ENCODE measurements around the gene CUBN.

CUBN gene

DNA sequence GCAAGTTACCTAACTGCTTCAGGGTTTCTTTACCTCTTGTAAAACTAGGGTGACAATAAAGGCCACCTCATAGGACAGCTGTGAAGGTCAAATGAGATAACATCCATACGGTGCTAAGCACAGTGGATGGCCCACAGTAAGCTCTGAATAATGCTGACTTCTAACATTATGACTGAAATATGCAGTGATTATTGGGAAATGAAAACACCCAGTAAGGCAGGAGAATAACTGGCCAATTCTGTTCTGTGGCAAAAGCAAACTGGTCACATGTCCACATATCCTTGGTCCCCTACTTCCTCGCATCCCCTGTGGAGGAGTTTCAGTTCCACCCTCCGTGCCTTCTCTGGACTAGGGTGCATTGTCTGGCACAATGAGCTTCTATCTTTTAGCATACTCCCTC, 1.4 kb downstream of the CUBN start:
- Histone ChIP-seq H3K27me3 (ENCODE audit: insufficient read depth, low read depth, severe bottlenecking) (no peaks in the 10 kb centered on the region), H3K4me3 (ENCODE audit: low read depth, low read length) (no peak overlapping the region), H3K9me3 (ENCODE audit: severe bottlenecking) (no peaks in the 10 kb centered on the region), H3K36me3 (no peaks in the 10 kb centered on the region), H3K27ac (no peak overlapping the region)
- DNase-seq = no peak
- TF ChIP-seq, protein P1, sequence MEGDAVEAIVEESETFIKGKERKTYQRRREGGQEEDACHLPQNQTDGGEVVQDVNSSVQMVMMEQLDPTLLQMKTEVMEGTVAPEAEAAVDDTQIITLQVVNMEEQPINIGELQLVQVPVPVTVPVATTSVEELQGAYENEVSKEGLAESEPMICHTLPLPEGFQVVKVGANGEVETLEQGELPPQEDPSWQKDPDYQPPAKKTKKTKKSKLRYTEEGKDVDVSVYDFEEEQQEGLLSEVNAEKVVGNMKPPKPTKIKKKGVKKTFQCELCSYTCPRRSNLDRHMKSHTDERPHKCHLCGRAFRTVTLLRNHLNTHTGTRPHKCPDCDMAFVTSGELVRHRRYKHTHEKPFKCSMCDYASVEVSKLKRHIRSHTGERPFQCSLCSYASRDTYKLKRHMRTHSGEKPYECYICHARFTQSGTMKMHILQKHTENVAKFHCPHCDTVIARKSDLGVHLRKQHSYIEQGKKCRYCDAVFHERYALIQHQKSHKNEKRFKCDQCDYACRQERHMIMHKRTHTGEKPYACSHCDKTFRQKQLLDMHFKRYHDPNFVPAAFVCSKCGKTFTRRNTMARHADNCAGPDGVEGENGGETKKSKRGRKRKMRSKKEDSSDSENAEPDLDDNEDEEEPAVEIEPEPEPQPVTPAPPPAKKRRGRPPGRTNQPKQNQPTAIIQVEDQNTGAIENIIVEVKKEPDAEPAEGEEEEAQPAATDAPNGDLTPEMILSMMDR (IDR thresholded peaks at IDR 0.05; ENCODE audit: low read depth, low read length) = no peak

DNA sequence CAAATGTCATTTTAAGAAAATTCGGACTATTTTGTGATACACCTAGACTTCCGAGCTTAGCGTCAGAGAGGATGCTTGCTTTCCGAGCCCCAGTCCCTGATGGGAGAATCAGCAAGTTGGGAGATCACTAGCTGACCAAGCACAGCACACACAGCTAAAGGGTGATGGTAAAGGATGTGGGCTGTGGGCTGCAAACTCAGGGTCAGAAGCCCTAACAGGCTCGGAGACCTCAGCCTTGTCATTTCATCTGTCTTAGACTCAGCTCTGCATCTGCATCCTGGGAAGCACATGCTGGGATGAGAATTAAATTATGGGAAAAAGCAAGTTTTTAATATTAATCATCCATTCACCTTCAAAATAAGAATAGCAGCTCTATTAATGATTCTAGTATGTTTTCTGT, 3.3 kb downstream of the CUBN start:
- Histone ChIP-seq H3K4me3 (ENCODE audit: low read depth, low read length) (no peak overlapping the region), H3K27me3 (ENCODE audit: insufficient read depth, low read depth, severe bottlenecking) (no peaks in the 10 kb centered on the region), H3K9me3 (ENCODE audit: severe bottlenecking) (no peaks in the 10 kb centered on the region), H3K27ac (no peak overlapping the region), H3K36me3 (no peaks in the 10 kb centered on the region)
- DNase-seq = no peak
- TF ChIP-seq, protein P1 (IDR thresholded peaks at IDR 0.05; ENCODE audit: low read depth, low read length) = no peak

DNA sequence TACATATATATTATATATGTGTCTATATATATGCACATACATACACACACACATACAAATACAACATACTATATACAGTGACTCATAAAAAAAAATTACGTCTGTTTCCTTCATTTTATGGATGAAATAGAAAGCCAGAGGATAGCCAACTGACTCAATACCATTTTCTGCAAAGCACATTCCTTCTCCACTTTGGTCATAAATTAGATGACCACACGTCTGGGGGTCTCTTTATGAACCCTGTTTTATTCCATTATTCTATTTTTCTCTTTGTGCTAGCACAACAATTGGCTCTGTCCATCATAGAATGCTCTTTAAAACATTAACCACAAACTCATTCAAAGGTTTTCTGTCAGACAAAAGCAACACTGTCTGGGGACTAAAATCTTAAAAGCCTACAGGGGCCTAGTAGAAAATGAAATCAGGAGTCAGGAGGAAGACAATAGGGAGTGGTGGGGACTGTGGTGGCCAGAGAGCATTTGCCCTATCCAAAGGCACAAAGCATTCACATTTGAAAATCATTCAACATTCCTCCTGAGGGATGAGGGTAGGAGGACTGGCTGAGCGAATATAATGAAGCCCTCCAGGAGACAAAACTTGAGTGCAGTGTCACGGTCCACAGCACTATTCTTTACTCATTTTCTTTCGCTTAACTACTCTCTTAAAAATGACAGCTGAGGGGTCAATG, 4.3 kb downstream of the CUBN start:
- DNase-seq = no peak
- Histone ChIP-seq H3K9me3 (ENCODE audit: severe bottlenecking) (no peaks in the 10 kb centered on the region), H3K36me3 (no peaks in the 10 kb centered on the region), H3K27ac (no peak overlapping the region), H3K4me3 (ENCODE audit: low read depth, low read length) (no peak overlapping the region), H3K27me3 (ENCODE audit: insufficient read depth, low read depth, severe bottlenecking) (no peaks in the 10 kb centered on the region)
- TF ChIP-seq, protein P1 (IDR thresholded peaks at IDR 0.05; ENCODE audit: low read depth, low read length) = no peak

DNA sequence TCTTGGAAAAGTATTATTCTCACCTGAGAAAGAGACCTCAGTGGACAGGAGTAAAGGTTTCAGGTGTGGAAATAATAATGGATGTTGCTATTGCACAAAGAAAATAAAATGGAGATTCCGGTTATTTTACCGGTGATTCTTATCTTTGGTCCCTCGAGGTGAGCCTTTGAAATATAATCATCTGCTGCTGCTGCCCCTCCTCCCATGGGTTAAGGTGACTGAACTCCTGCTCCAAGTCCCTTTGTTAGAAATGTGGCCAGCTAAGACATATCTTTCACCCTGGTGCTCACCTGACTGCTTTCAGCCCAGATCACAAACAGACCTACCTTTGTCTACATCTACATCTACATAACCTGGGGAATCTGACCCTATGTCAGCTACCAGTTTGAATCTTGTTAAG, 5.7 kb downstream of the CUBN start:
- no peak for DNase-seq
- H3K4me3 ChIP-seq (ENCODE audit: low read depth, low read length) = no peak overlapping the region
- no peaks in the 10 kb centered on the region for H3K9me3 ChIP-seq (ENCODE audit: severe bottlenecking)
- no peaks in the 10 kb centered on the region for H3K36me3 ChIP-seq
- no peaks in the 10 kb centered on the region for H3K27me3 ChIP-seq (ENCODE audit: insufficient read depth, low read depth, severe bottlenecking)
- TF ChIP-seq, protein P1 (IDR thresholded peaks at IDR 0.05; ENCODE audit: low read depth, low read length) = no peak
- no peak overlapping the region for H3K27ac ChIP-seq

DNA sequence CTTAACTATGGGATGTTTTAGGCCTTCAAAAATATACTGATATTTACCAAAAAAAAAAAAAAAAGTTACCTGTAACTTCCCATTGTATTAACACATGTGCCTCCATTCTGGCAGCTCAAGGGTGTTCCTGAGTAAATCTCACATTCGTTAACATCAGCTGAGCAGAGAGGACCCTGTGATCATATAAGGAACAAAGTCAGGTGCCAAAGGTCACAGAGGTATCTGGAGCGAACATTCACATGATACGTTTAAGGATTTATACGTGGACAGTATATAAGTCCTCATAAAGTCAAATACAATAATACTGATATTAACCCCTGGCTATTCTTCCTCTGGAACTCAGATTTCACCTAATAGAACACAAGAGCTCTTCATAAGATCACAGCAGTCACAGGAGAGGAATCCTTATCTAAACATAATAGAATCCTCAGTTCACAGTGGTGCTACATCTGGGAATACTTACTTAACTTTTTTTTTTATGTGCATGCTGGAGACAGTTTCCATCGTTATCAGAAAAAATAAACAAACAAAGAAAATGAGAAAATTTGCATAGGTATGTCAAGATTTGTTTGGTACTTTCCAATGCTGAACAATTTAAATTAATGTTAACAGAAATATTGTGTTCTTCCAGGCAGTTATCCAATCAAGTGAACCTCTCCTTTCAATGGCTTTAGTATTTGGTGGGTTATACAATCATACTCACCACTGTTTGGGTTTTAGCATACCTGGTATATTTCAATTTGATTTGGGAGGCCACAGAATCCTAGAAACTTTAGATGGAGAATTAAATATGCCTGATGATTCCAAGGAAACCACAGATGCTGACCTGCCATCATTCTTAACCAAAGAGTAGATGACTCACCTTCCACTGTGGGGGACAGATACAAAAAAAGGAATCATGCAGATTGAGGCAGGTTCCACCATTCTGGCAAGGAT, 6.6 kb downstream of the CUBN start:
- no peaks in the 10 kb centered on the region for H3K9me3 ChIP-seq (ENCODE audit: severe bottlenecking)
- no peak for DNase-seq
- no peak overlapping the region for H3K27ac ChIP-seq
- TF ChIP-seq, protein P1 (IDR thresholded peaks at IDR 0.05; ENCODE audit: low read depth, low read length) = no peak
- H3K4me3 ChIP-seq (ENCODE audit: low read depth, low read length) = no peak overlapping the region
- no peaks in the 10 kb centered on the region for H3K27me3 ChIP-seq (ENCODE audit: insufficient read depth, low read depth, severe bottlenecking)
- H3K36me3 ChIP-seq = no peaks in the 10 kb centered on the region
